ENCODE results near the gene RAI1.

Gene RAI1

GRCh38 chr17:17675416-17675815, 5.8 kb upstream of the RAI1 start:
- Histone ChIP-seq H3K4me3 (ENCODE audit: low read length in 2 of 2) (no peak overlapping the region), H3K9ac (ENCODE audit: low read depth, low read length, poor library complexity) (no peak overlapping the region), H2AK5ac (ENCODE audit: low read depth, low read length) (no peak overlapping the region), H3K23ac (ENCODE audit: low read depth, low read length, poor library complexity) (no peak overlapping the region), H3K18ac (ENCODE audit: low read length) (no peak overlapping the region), H2BK5ac (ENCODE audit: low read length) (no peak overlapping the region), H4K8ac (ENCODE audit: low read depth, low read length) (no peak overlapping the region), H3K27ac (replicated peaks; ENCODE audit: low read length) (no peak overlapping the region), H3K36me3 (replicated peaks in 1 of 2; ENCODE audit: control insufficient read depth in 2 of 2, insufficient read depth in 2 of 2, low read length in 2 of 2) (no peaks in the 10 kb centered on the region), H2AFZ (ENCODE audit: low read length) (no peak overlapping the region), H3K14ac (ENCODE audit: low read length) (no peak overlapping the region), H2BK15ac (ENCODE audit: low read length) (no peak overlapping the region), H3K27me3 (ENCODE audit: control insufficient read depth in 3 of 3, insufficient read depth in 3 of 3, low read depth in 1 of 3, low read length in 3 of 3) (peaks cover 0 to 16% (median 0%) of the 10 kb centered on the region in 3 experiments), H3K79me1 (ENCODE audit: low read depth, low read length) (no peaks in the 10 kb centered on the region), H3K4me2 (ENCODE audit: insufficient read depth, low read length, poor library complexity, severe bottlenecking) (no peak overlapping the region), H3K9me3 (replicated peaks in 1 of 2; ENCODE audit: control insufficient read depth in 2 of 2, insufficient read depth in 1 of 2, low read depth in 1 of 2, low read length in 2 of 2) (no peaks in the 10 kb centered on the region), H3K4me1 (ENCODE audit: control insufficient read depth in 2 of 2, insufficient read depth in 1 of 2, low read depth in 1 of 2, low read length in 2 of 2) (peaks cover 4 to 25% of the 10 kb centered on the region in 2 donors), H2BK120ac (ENCODE audit: low read depth, low read length) (no peak overlapping the region), H2BK12ac (ENCODE audit: low read length) (no peak overlapping the region), H4K91ac (ENCODE audit: low read depth, low read length, poor library complexity) (no peak overlapping the region), H3K4ac (ENCODE audit: low read length) (no peak overlapping the region)
- no peak for DNase-seq (ENCODE audit: low spot score)
- WGBS, 2 donors (ENCODE audit: extremely low coverage in 2 of 2, insufficient read length in 2 of 2, insufficient replicate concordance in 1 of 2) = no CpG with 5 or more reads among the region's 6 CpGs

GRCh38 chr17:17675925-17676534, 5.2 kb upstream of the RAI1 start:
- Histone ChIP-seq H3K4ac (ENCODE audit: low read length) (no peak overlapping the region), H3K4me3 (ENCODE audit: low read length in 2 of 2) (no peak overlapping the region), H2AK5ac (ENCODE audit: low read depth, low read length) (no peak overlapping the region), H3K4me1 (ENCODE audit: control insufficient read depth in 2 of 2, insufficient read depth in 1 of 2, low read depth in 1 of 2, low read length in 2 of 2) (peaks cover 7 to 23% of the 10 kb centered on the region in 2 donors), H3K36me3 (replicated peaks in 1 of 2; ENCODE audit: control insufficient read depth in 2 of 2, insufficient read depth in 2 of 2, low read length in 2 of 2) (no peaks in the 10 kb centered on the region), H4K8ac (ENCODE audit: low read depth, low read length) (no peak overlapping the region), H3K27me3 (ENCODE audit: control insufficient read depth in 3 of 3, insufficient read depth in 3 of 3, low read depth in 1 of 3, low read length in 3 of 3) (peaks cover 0 to 19% (median 0%) of the 10 kb centered on the region in 3 experiments), H2AFZ (ENCODE audit: low read length) (no peak overlapping the region), H2BK15ac (ENCODE audit: low read length) (no peak overlapping the region), H3K9ac (ENCODE audit: low read depth, low read length, poor library complexity) (no peak overlapping the region), H3K79me1 (ENCODE audit: low read depth, low read length) (no peaks in the 10 kb centered on the region), H4K91ac (ENCODE audit: low read depth, low read length, poor library complexity) (no peak overlapping the region), H3K4me2 (ENCODE audit: insufficient read depth, low read length, poor library complexity, severe bottlenecking) (no peak overlapping the region), H2BK12ac (ENCODE audit: low read length) (no peak overlapping the region), H3K14ac (ENCODE audit: low read length) (no peak overlapping the region), H3K18ac (ENCODE audit: low read length) (no peak overlapping the region), H2BK5ac (ENCODE audit: low read length) (no peak overlapping the region), H3K9me3 (replicated peaks in 1 of 2; ENCODE audit: control insufficient read depth in 2 of 2, insufficient read depth in 1 of 2, low read depth in 1 of 2, low read length in 2 of 2) (no peaks in the 10 kb centered on the region), H3K27ac (replicated peaks; ENCODE audit: low read length) (no peak overlapping the region), H2BK120ac (ENCODE audit: low read depth, low read length) (no peak overlapping the region), H3K23ac (ENCODE audit: low read depth, low read length, poor library complexity) (no peak overlapping the region)
- no peak for DNase-seq (ENCODE audit: low spot score)
- no CpG with 5 or more reads among the region's 11 CpGs for WGBS, 2 donors (ENCODE audit: extremely low coverage in 2 of 2, insufficient read length in 2 of 2, insufficient replicate concordance in 1 of 2)

- Histone ChIP-seq H3K27ac (replicated peaks; ENCODE audit: low read length) (no peak overlapping the region), H3K14ac (ENCODE audit: low read length) (no peak overlapping the region), H4K91ac (ENCODE audit: low read depth, low read length, poor library complexity) (no peak overlapping the region), H3K9ac (ENCODE audit: low read depth, low read length, poor library complexity) (no peak overlapping the region), H3K9me3 (replicated peaks in 1 of 2; ENCODE audit: control insufficient read depth in 2 of 2, insufficient read depth in 1 of 2, low read depth in 1 of 2, low read length in 2 of 2) (no peaks in the 10 kb centered on the region), H3K4me3 (ENCODE audit: low read length in 2 of 2) (no peak overlapping the region), H3K36me3 (replicated peaks in 1 of 2; ENCODE audit: control insufficient read depth in 2 of 2, insufficient read depth in 2 of 2, low read length in 2 of 2) (no peaks in the 10 kb centered on the region), H3K4me1 (ENCODE audit: control insufficient read depth in 2 of 2, insufficient read depth in 1 of 2, low read depth in 1 of 2, low read length in 2 of 2) (peaks cover 7 to 21% of the 10 kb centered on the region in 2 donors), H3K27me3 (ENCODE audit: control insufficient read depth in 3 of 3, insufficient read depth in 3 of 3, low read depth in 1 of 3, low read length in 3 of 3) (peaks cover 0 to 19% (median 0%) of the 10 kb centered on the region in 3 experiments), H3K23ac (ENCODE audit: low read depth, low read length, poor library complexity) (no peak overlapping the region), H3K18ac (ENCODE audit: low read length) (no peak overlapping the region), H2BK120ac (ENCODE audit: low read depth, low read length) (no peak overlapping the region), H3K4me2 (ENCODE audit: insufficient read depth, low read length, poor library complexity, severe bottlenecking) (no peak overlapping the region), H2AFZ (ENCODE audit: low read length) (no peak overlapping the region), H3K79me1 (ENCODE audit: low read depth, low read length) (no peaks in the 10 kb centered on the region), H4K8ac (ENCODE audit: low read depth, low read length) (no peak overlapping the region), H3K4ac (ENCODE audit: low read length) (no peak overlapping the region), H2BK5ac (ENCODE audit: low read length) (no peak overlapping the region), H2BK12ac (ENCODE audit: low read length) (no peak overlapping the region), H2AK5ac (ENCODE audit: low read depth, low read length) (no peak overlapping the region), H2BK15ac (ENCODE audit: low read length) (no peak overlapping the region)
- DNase-seq (ENCODE audit: low spot score) = no peak
- no CpG with 5 or more reads among the region's 6 CpGs for WGBS, 2 donors (ENCODE audit: extremely low coverage in 2 of 2, insufficient read length in 2 of 2, insufficient replicate concordance in 1 of 2)
Measured at GRCh38 chr17:17676752-17677151, 4.5 kb upstream of the RAI1 start.

- Histone ChIP-seq H3K9me3 (replicated peaks in 1 of 2; ENCODE audit: control insufficient read depth in 2 of 2, insufficient read depth in 1 of 2, low read depth in 1 of 2, low read length in 2 of 2) (no peaks in the 10 kb centered on the region), H3K27me3 (ENCODE audit: control insufficient read depth in 3 of 3, insufficient read depth in 3 of 3, low read depth in 1 of 3, low read length in 3 of 3) (peaks cover 0 to 19% (median 0%) of the 10 kb centered on the region in 3 experiments)
Measured at GRCh38 chr17:17677299-17678040, 3.8 kb upstream of the RAI1 start.

More at GRCh38 chr17:17677299-17678040, 3.8 kb upstream of the RAI1 start:
- no peak overlapping the region for H3K14ac ChIP-seq (ENCODE audit: low read length)
- H3K4me1 ChIP-seq (ENCODE audit: control insufficient read depth in 2 of 2, insufficient read depth in 1 of 2, low read depth in 1 of 2, low read length in 2 of 2) = peaks cover 7 to 18% of the 10 kb centered on the region in 2 donors
- H2BK5ac ChIP-seq (ENCODE audit: low read length) = no peak overlapping the region
- DNase-seq (ENCODE audit: low spot score) = no peak
- H3K23ac ChIP-seq (ENCODE audit: low read depth, low read length, poor library complexity) = no peak overlapping the region
- H3K4ac ChIP-seq (ENCODE audit: low read length) = no peak overlapping the region
- H3K4me3 ChIP-seq (ENCODE audit: low read length in 2 of 2) = no peak overlapping the region
- no peaks in the 10 kb centered on the region for H3K36me3 ChIP-seq (replicated peaks in 1 of 2; ENCODE audit: control insufficient read depth in 2 of 2, insufficient read depth in 2 of 2, low read length in 2 of 2)
- H2BK15ac ChIP-seq (ENCODE audit: low read length) = no peak overlapping the region
- no CpG with 5 or more reads among the region's 2 CpGs for WGBS, 2 donors (ENCODE audit: extremely low coverage in 2 of 2, insufficient read length in 2 of 2, insufficient replicate concordance in 1 of 2)
- no peak overlapping the region for H2AK5ac ChIP-seq (ENCODE audit: low read depth, low read length)
- no peak overlapping the region for H2BK120ac ChIP-seq (ENCODE audit: low read depth, low read length)
- no peak overlapping the region for H3K9ac ChIP-seq (ENCODE audit: low read depth, low read length, poor library complexity)
- no peak overlapping the region for H3K18ac ChIP-seq (ENCODE audit: low read length)
- H3K27ac ChIP-seq (replicated peaks; ENCODE audit: low read length) = no peak overlapping the region
- no peak overlapping the region for H2AFZ ChIP-seq (ENCODE audit: low read length)
- no peak overlapping the region for H4K8ac ChIP-seq (ENCODE audit: low read depth, low read length)
- no peak overlapping the region for H2BK12ac ChIP-seq (ENCODE audit: low read length)
- peaks cover 2% of the 10 kb centered on the region for H3K79me1 ChIP-seq (ENCODE audit: low read depth, low read length)
- H4K91ac ChIP-seq (ENCODE audit: low read depth, low read length, poor library complexity) = no peak overlapping the region
- no peak overlapping the region for H3K4me2 ChIP-seq (ENCODE audit: insufficient read depth, low read length, poor library complexity, severe bottlenecking)

Data from neuronal stem cell (in vitro differentiated cells).